GM21576 (cell line): ENCODE results near the gene LAMB4.

Experiments
- ATAC-seq: cut with Tn5 transposase; IDR thresholded peaks from one replicate; pipeline ENCODE4 v1.9.1; 2021; ENCODE audit warnings: mild to moderate bottlenecking, moderate library complexity; ENCODE audit not compliant: unreplicated experiment

Gene LAMB4

GRCh38 chr7:107999779-108000560 lies 130.2 kb downstream of the LAMB4 start:
- no peak for ATAC-seq

- no peak for ATAC-seq
Measured at GRCh38 chr7:107998660-107999480, 131.3 kb downstream of the LAMB4 start.

GRCh38 chr7:107998150-107998549 lies 132.0 kb downstream of the LAMB4 start:
- ATAC-seq = no peak

- ATAC-seq = no peak
Measured at GRCh38 chr7:107996072-107996882, 133.9 kb downstream of the LAMB4 start.

GRCh38 chr7:107995184-107996071 lies 134.7 kb downstream of the LAMB4 start:
- no peak for ATAC-seq

- no peak for ATAC-seq
Measured at GRCh38 chr7:107994421-107995030, 135.6 kb downstream of the LAMB4 start.

GRCh38 chr7:107993891-107994291 lies 136.3 kb downstream of the LAMB4 start:
- ATAC-seq = no peak

GRCh38 chr7:107989618-107990373 lies 140.4 kb downstream of the LAMB4 start:
- ATAC-seq = no peak

GRCh38 chr7:107982918-107983389 lies 147.2 kb downstream of the LAMB4 start:
- no peak for ATAC-seq

- no peak for ATAC-seq
Measured at GRCh38 chr7:107982042-107982840, 147.9 kb downstream of the LAMB4 start.

- no peak for ATAC-seq
Measured at GRCh38 chr7:107981466-107981865, 148.7 kb downstream of the LAMB4 start.

GRCh38 chr7:107980671-107981190 lies 149.4 kb downstream of the LAMB4 start:
- no peak for ATAC-seq

- ATAC-seq = no peak
Measured at GRCh38 chr7:107980171-107980570, 150.0 kb downstream of the LAMB4 start.

- no peak for ATAC-seq
Measured at GRCh38 chr7:107978815-107979408, 151.2 kb downstream of the LAMB4 start.

GRCh38 chr7:107977048-107977447 lies 153.1 kb downstream of the LAMB4 start:
- no peak for ATAC-seq

- no peak for ATAC-seq
Measured at GRCh38 chr7:107976620-107977019, 153.5 kb downstream of the LAMB4 start.

- no peak for ATAC-seq
Measured at GRCh38 chr7:107975394-107976013, 154.7 kb downstream of the LAMB4 start.
